NB4 (cell line): ENCODE data around the gene FBXO24.

Experiments used
- DNase-seq: peaks from one replicate; pipeline ENCODE4 v3.0.0; 2010; ENCODE audit warnings: low read depth
- H3K4me3 ChIP-seq: one replicate; pipeline ENCODE4 v1.5.1; 2011; ENCODE audit warnings: mild to moderate bottlenecking, low read depth, low read length, moderate library complexity
- CTCF ChIP-seq: IDR thresholded peaks from one replicate; pipeline ENCODE4 v1.5.1; 2012; ENCODE audit warnings: low read depth, low read length
- MAX ChIP-seq: IDR thresholded peaks from 2 replicates; pipeline ENCODE4 v1.6.1; 2011; ENCODE audit warnings: low read depth, low read length
- MYC ChIP-seq: IDR thresholded peaks from 2 replicates; pipeline ENCODE4 v1.6.1; 2011; ENCODE audit warnings: low read depth, low read length
- POLR2A ChIP-seq: IDR thresholded peaks from 2 replicates; pipeline ENCODE4 v1.6.1; 2011; ENCODE audit warnings: mild to moderate bottlenecking; ENCODE audit not compliant: insufficient read length; ENCODE audit errors: extremely low read depth

The FBXO24 gene

GRCh38 chr7:100582650-100583049, 3.5 kb upstream of the FBXO24 start:
- TF ChIP-seq POLR2A (no peak), MYC (no peak), MAX (no peak), CTCF (no peak)
- DNase-seq, result no peak
- peak overlapping the region; percentile 93 for H3K4me3 ChIP-seq

- peak; percentile 82 for TF ChIP-seq MYC
- TF ChIP-seq MAX, result peak; percentile 87
- no peak for TF ChIP-seq CTCF
- TF ChIP-seq POLR2A, result peak; percentile 64
- peak overlapping the region; percentile 93 for H3K4me3 ChIP-seq
- peak; percentile 100 for DNase-seq
Measured at GRCh38 chr7:100583132-100584053, 2.7 kb upstream of the FBXO24 start.

- H3K4me3 ChIP-seq, result peak overlapping the region; percentile 93
- DNase-seq, result peak; percentile 83
Measured at GRCh38 chr7:100584054-100584682, 2.0 kb upstream of the FBXO24 start.

GRCh38 chr7:100584683-100585510, 1.2 kb upstream of the FBXO24 start:
- DNase-seq, result peak; percentile 53
- H3K4me3 ChIP-seq, result peak overlapping the region; percentile 93
- TF ChIP-seq MAX (no peak), CTCF (no peak), MYC (no peak), POLR2A (no peak)

More at GRCh38 chr7:100584054-100584682, 2.0 kb upstream of the FBXO24 start:
- TF ChIP-seq POLR2A, result no peak
- no peak for TF ChIP-seq CTCF
- TF ChIP-seq MYC, result no peak

- DNase-seq, result no peak
- H3K4me3 ChIP-seq, result peak within 1 kb of the TSS; percentile 93
- TF ChIP-seq MAX, result no peak
- TF ChIP-seq POLR2A, result peak; percentile 99
- TF ChIP-seq MYC, result no peak
Measured at GRCh38 chr7:100585511-100586265, 440 bp upstream of the FBXO24 start, which contains the start of gene LRCH4. Gene LRCH4, minus strand, starts transcription at chr7:100586129. Its CDS starts 29 bp downstream, at chr7:100586100.
